Fibroblast of skin of right biceps (primary cell): ENCODE results near the gene GBA2.

Experiments
- DNase-seq: peaks from one replicate; pipeline ENCODE4 v3.0.0-alpha.2; 2013

Gene GBA2

GRCh38 chr9:35714123-35714522 lies 34.9 kb downstream of the GBA2 start:
- no peak for DNase-seq

DNA sequence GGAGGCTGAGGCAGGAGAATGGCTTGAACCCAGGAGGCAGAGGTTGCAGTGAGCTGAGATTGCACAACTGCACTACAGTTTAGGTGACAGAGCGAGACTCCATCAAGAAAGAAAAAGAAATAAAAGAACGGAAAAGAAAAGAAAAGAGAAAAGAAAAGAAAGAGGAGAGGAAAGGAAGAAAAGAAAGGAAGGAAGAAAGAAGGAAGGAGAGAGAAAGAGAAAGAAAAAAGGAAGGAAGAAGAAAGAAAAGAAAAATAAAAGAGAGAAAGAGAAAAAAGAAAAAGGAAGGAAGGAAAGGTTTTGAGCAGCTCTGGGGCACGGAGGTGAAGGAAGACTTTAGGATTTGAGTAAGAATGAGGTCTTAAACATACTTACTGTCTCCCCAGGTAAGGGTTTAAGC lies 35.5 kb downstream of the GBA2 start:
- DNase-seq, result no peak

- DNase-seq, result no peak
Measured at GRCh38 chr9:35712762-35713400, 36.1 kb downstream of the GBA2 start.

DNA sequence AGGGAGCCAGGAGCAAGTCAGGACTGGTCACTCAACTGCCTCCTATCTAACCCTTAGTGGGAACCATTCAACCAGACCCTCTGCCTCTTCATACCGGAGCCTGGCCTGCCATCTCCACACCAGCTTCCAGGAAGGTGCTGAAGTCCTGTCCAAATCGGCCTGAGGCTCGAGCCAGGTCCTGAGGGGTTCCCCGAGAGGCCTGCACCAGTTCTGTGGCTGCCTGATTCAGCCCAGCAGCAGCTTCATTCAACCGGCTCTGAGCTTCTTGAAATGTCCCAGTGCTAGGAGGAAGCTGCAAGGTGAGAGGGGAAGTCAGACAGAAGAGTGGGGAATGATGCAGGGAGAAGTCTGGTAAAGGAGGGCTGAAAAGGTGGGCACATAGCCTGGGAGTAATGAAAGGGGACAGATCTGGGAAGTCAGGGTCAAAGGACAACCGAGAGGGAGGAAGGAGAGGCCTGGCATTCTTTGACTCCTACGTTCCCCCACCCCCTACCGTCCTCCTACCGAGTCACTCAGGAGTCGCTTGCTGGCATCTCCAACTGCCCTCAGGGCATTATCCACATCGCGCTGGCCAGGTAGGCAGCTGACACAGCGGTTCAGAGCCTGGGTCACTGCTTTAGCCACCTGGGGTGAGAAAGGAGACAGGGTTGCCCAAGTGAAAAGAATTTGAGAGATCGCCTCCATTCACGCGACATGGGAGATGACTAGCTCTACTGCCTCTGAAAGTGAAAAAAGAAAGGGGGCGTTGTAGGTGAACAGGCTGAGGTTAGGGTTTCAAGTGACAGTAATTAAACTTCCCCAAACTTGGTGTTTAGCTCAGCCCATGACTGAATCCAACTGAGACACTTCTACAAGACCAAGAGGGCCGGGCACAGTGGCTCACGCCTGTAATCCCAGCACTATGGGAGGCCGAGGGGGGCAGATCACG lies 37.3 kb downstream of the GBA2 start:
- no peak for DNase-seq

DNA sequence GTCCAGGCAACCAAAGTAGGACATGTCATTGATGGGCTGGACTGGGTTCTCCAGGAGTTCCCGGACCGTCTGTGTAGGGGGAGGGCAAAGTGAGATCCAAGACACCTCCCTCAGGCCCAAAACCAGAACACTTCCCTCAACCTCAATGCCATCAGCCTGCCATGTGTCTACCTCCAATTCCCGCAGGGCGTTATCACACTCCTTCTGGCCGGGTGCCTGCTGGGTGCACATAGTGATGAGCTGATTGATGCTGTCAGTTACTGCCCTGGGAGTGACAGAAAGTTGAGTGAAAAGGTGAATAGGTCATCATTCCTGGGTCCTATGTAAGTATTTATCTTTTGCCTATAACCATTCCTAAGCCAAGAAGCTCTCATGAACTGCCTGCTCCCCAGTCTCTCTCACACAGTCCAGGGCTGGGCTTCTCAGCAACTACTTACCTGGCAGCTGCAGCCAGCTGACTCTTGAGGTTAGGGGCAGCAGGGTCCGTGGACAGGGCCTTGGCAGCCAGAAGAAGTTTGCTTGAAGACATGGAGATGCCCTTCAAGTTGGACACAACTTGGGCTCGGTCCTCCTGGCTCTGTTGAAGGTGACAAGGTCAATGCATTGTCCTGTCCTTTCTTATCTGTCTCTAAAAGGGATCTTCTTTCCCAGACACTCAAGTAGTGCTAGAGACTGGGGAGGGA lies 38.1 kb downstream of the GBA2 start:
- DNase-seq, result no peak

GRCh38 chr9:35708146-35708545 lies 40.9 kb downstream of the GBA2 start:
- no peak for DNase-seq

DNA sequence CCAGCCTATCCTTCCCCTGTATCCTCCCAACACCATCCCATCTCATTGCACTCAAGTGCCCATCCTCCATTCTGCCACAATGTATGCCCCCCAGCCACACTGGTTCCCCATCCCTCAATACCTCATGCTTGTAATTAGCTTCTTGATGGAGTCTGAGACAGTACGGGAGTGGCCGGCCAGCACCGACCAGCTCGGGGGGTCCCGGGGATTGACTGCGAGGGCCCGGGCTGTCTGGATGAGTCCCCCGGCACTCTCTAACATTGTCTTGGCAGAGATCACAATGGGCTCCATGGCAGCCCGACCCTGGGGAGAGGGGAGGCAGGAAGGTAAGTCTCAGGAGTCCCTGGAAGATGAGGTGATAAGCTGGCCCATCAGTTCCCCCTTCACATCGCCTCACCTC lies 42.1 kb downstream of the GBA2 start:
- DNase-seq, result no peak

GRCh38 chr9:35705836-35706430 lies 43.1 kb downstream of the GBA2 start:
- DNase-seq, result no peak

DNA sequence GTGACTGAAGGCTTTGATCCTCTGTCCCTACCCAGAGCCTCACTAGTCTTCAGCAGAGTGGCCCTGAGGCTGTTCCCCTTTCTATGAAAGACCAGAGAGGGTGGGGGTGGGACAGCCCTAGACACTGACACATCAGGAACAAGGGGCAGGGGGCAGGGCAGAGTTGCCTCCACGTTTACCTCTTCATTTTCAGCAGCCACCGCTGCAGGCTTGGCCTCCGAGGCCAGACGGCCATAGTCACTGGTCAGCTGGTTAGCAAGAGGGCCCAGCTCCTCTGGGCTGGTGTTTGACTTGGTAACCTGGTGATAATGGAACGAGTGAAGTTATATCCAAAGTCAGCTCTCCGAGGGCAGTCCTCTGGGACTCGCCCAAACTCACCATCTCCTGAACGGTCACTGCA lies 43.7 kb downstream of the GBA2 start:
- DNase-seq, result no peak

GRCh38 chr9:35703906-35704672 lies 44.9 kb downstream of the GBA2 start:
- no peak for DNase-seq

GRCh38 chr9:35702696-35703095 lies 46.3 kb downstream of the GBA2 start:
- no peak for DNase-seq

- DNase-seq, result no peak
Measured at GRCh38 chr9:35700942-35701341, 48.1 kb downstream of the GBA2 start.

GRCh38 chr9:35700031-35700430 lies 49.0 kb downstream of the GBA2 start:
- no peak for DNase-seq

DNA sequence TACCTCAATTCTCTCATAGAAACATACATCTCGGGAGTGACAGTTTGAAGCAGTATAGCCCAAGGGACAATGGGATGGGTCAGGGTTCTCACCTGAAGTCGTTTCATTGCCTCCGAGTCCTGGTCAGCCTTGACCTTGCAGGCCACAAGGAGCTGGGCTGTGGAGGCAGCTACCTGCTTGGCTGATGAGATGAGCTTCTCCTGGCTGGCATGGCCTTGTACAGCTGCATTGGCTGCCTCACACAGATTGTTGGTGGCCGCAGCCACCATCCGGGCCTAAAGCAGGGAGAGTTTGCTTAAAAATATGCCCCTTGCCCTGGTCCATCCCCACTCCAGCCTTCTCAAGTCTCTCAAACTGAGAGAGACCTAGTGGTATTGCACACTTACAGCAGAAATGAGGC lies 50.8 kb downstream of the GBA2 start:
- DNase-seq, result no peak

DNA sequence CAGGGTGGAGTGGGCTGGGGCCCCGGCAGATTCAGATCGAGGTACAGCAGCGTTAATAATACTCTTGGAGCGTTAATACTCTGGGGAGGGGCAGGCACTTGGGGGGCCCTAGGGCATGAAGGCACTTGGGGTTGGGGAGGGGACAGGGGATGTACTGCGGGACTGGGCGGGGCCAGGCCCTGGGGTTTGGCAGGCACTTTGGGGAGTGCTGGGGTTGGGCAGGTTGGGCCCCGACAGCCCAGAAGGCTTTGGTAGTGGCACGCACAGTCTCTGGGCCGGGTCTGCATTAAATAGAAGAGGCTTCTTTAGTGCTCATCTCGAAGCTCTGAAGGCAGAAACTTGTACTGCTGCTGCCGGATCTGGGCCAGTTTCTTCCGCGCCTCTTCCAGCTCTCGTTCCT lies 51.5 kb downstream of the GBA2 start:
- DNase-seq, result no peak

DNA sequence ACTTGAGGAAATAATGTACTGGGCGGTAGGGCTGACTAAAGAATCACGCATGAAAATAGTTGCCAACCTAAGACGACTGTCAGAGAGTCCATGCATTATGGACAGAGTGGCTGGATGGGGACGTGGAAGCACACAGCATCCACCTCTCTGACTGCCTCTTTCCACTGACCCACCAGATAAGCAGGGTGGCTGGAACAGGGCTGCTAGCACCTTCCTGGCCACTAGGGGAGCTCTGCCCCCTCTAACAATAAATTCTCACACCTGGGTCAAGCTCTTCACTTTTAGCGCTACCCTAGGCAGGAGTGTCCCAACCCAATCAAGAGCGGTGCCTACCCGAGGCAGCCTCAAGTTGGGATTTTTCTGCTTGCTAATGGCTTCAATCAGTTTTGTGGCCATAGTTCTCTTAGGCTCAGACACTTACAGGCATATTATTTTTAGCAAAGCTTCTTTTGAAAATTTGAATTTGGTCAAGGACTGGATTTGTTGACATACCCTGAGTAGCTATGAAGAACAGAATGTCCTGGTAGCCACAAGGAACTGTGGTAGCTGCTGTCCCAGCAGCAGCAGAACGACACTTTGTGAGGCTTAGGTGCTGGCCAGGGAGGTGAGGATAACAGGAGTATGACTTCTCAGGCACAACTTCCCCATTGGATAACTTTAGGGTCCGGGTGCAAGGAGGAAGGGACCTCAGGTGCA lies 52.4 kb downstream of the GBA2 start:
- peak; percentile 38 for DNase-seq

DNA sequence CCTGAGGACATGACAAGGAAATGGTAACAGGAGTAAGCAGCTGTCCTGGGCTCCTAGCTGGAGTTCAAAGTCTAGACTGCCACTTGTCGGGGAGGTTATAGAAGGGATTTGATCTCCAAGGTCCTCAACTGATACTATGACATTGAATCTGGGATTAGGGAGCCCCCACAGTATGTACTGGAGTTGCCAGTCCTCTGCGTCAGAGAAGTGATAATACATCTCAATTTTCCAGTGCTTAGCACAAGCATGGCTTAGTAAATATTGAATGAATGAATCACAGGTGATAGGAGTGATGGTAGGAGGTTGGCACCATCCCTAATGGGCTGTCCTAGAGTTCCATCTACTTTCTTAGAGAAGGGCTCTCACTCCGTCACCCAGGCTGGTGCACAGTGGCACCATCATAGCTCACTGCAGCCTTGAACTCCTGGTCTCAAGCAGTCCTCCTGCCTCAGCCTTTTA lies 53.1 kb downstream of the GBA2 start:
- DNase-seq, result no peak

- peak; percentile 33 for DNase-seq
Measured at GRCh38 chr9:35691757-35692301, 57.2 kb downstream of the GBA2 start.

GRCh38 chr9:35691334-35691650 lies 57.7 kb downstream of the GBA2 start:
- DNase-seq, result no peak

DNA sequence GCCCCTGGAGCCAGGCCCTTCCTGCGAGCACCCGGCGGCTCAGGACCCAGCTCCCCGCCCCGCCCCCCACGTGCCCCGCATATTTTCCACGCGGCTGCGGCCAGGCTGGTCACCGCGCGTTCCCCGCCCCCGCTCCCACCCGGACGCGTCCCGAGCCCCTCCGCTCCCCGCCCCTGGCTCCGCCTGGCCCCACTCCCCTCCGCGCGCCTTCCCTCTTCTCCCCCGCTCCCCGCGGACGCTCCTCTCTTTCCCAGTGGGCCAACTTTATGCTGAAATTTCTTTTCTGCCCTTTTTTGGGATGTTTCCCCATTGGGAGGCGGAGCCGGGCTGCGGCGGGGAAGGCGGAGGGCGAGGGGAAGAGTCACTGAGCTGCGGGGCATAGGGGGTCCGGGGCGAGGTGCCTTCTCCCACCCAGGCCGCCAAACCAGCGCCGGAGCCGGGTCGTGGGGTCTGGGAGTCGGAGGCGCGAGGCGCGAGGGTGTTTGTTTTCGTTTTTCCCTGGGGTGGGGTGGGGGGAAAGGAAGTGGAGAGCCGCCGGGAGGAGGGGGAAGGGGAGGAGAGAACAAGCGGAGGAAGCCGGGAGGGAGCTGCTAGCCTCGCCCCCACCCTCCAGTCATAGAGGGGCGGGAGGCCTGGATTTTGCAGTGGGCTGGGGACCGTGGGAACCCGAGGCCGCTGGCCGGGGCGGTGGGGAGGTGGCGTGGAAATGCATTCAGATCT lies 58.3 kb downstream of the GBA2 start:
- DNase-seq, result peak; percentile 90

DNA sequence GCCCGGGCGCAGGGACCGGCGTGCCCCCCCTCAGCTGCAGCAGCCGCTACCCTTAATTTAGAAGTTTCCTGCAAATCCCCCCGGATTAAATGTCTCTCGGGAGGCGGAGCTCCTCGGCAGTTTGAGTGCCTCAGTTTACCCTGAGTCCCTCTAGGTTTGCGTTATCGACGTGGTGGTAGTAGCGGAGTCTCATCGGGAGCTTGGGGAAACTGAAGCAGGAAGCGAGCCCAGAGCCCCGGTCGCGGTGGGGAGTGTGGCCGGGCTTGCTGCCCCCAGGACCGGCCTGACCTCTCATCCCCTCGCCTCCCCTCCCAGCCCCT lies 58.8 kb downstream of the GBA2 start:
- DNase-seq, result no peak
